ENCODE data around the gene DEFB113.

Gene DEFB113

GRCh38 chr6:49919261-49919660, 50.2 kb downstream of the DEFB113 start:
- Histone ChIP-seq H3K9ac (ENCODE audit: low read depth in 1 of 2, low read length in 2 of 2) (no peak overlapping the region), H3K4me1 (ENCODE audit: control insufficient read depth in 1 of 2, insufficient read depth in 2 of 2, low read length in 2 of 2) (no peaks in the 10 kb centered on the region), H3K36me3 (ENCODE audit: control insufficient read depth in 1 of 2, insufficient read depth in 2 of 2, low read length in 2 of 2) (no peaks in the 10 kb centered on the region), H3K9me3 (ENCODE audit: control insufficient read depth in 1 of 2, low read length in 2 of 2) (no peaks in the 10 kb centered on the region), H3K27me3 (ENCODE audit: control insufficient read depth in 1 of 2, insufficient read depth in 2 of 2, low read length in 2 of 2) (no peaks in the 10 kb centered on the region), H3K4me3 (ENCODE audit: low read depth in 1 of 2, low read length in 2 of 2) (no peak overlapping the region), H3K27ac (ENCODE audit: low read depth, low read length) (no peak overlapping the region)

GRCh38 chr6:49918787-49919186, 50.6 kb downstream of the DEFB113 start:
- Histone ChIP-seq H3K27me3 (ENCODE audit: control insufficient read depth in 1 of 2, insufficient read depth in 2 of 2, low read length in 2 of 2) (no peaks in the 10 kb centered on the region), H3K36me3 (ENCODE audit: control insufficient read depth in 1 of 2, insufficient read depth in 2 of 2, low read length in 2 of 2) (no peaks in the 10 kb centered on the region), H3K9ac (ENCODE audit: low read depth in 1 of 2, low read length in 2 of 2) (no peak overlapping the region), H3K4me3 (ENCODE audit: low read depth in 1 of 2, low read length in 2 of 2) (no peak overlapping the region), H3K9me3 (ENCODE audit: control insufficient read depth in 1 of 2, low read length in 2 of 2) (no peaks in the 10 kb centered on the region), H3K27ac (ENCODE audit: low read depth, low read length) (no peak overlapping the region), H3K4me1 (ENCODE audit: control insufficient read depth in 1 of 2, insufficient read depth in 2 of 2, low read length in 2 of 2) (no peaks in the 10 kb centered on the region)

All from duodenal mucosa (tissue), 2 donors.